HEK293 (cell line): ENCODE data around the gene C19orf47.

Source experiments
- GLI4 ChIP-seq: fragments of 450-650 bp; formaldehyde crosslinking; IDR thresholded peaks from 2 replicates; pipeline ENCODE4 v1.5.1; 2016; ENCODE audit warnings: missing biosample characterization, missing genetic modification characterization
- PRDM1 ChIP-seq: fragments of 450-650 bp; formaldehyde crosslinking; IDR thresholded peaks from 2 replicates; pipeline ENCODE4; 2016; ENCODE audit warnings: missing biosample characterization, missing genetic modification characterization
- RBAK ChIP-seq: fragments of 450-650 bp; formaldehyde crosslinking; IDR thresholded peaks from 2 replicates; pipeline ENCODE4 v1.5.1; 2016; ENCODE audit warnings: missing biosample characterization, missing genetic modification characterization
- ZBTB20 ChIP-seq: fragments of 450-650 bp; formaldehyde crosslinking; IDR thresholded peaks from 2 replicates; pipeline ENCODE4 v1.5.1; 2016; ENCODE audit warnings: missing biosample characterization, missing genetic modification characterization
- ZNF10 ChIP-seq: fragments of 450-650 bp; formaldehyde crosslinking; IDR thresholded peaks from 2 replicates; pipeline ENCODE4 v1.5.1; 2017; ENCODE audit warnings: missing biosample characterization, missing genetic modification characterization
- ZNF112 ChIP-seq: fragments of 450-650 bp; formaldehyde crosslinking; IDR thresholded peaks from 2 replicates; pipeline ENCODE4 v1.5.0; 2017; ENCODE audit warnings: missing biosample characterization, missing genetic modification characterization
- ZNF138 ChIP-seq: fragments of 450-650 bp; formaldehyde crosslinking; IDR thresholded peaks from 2 replicates; pipeline ENCODE4 v1.5.1; 2016; ENCODE audit warnings: missing biosample characterization, missing genetic modification characterization, borderline replicate concordance
- ZNF777 ChIP-seq: fragments of 450-650 bp; formaldehyde crosslinking; IDR thresholded peaks from 2 replicates; pipeline ENCODE4 v1.5.1; 2017; ENCODE audit warnings: missing biosample characterization, missing genetic modification characterization, borderline replicate concordance
- ZXDB ChIP-seq: fragments of 450-650 bp; formaldehyde crosslinking; IDR thresholded peaks from 2 replicates; pipeline ENCODE4 v1.5.1; 2016; ENCODE audit warnings: missing biosample characterization, missing genetic modification characterization
- TF ChIP-seq, protein P1 (sequence below): fragments of 450-650 bp; formaldehyde crosslinking; IDR thresholded peaks from 2 replicates; pipeline ENCODE4 v1.5.1; 2016; ENCODE audit warnings: missing biosample characterization, missing genetic modification characterization
- TF ChIP-seq, protein P2 (sequence below): fragments of 450-650 bp; formaldehyde crosslinking; optimal IDR thresholded peaks from 2 replicates; pipeline ENCODE3; 2016; ENCODE audit warnings: missing biosample characterization, mild to moderate bottlenecking, missing genetic modification characterization
- TF ChIP-seq, protein P3 (sequence below): fragments of 450-650 bp; formaldehyde crosslinking; IDR thresholded peaks from 2 replicates; pipeline ENCODE4 v1.5.1; 2017; ENCODE audit warnings: missing biosample characterization, missing genetic modification characterization

DNA sequence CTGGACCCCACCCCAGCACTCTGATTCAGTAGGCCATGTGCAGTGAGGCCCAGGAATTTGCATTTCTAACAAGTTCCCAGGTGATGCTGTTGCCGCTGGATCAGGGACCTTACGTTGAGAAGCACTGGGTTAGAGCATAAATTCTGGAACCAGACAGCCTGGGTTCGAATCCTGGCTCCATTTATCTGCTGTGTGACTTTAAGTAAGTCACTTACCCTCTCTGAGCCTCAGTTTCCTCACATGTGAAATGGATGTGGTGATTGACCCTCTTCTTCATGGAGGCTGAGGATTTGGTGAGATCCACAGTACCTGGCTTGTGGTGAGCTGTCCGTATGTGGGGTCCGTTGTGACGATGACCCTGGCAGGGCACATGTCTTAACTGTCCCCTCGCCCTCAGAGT lies 25.9 kb upstream of the C19orf47 start:
- TF ChIP-seq, protein P1, sequence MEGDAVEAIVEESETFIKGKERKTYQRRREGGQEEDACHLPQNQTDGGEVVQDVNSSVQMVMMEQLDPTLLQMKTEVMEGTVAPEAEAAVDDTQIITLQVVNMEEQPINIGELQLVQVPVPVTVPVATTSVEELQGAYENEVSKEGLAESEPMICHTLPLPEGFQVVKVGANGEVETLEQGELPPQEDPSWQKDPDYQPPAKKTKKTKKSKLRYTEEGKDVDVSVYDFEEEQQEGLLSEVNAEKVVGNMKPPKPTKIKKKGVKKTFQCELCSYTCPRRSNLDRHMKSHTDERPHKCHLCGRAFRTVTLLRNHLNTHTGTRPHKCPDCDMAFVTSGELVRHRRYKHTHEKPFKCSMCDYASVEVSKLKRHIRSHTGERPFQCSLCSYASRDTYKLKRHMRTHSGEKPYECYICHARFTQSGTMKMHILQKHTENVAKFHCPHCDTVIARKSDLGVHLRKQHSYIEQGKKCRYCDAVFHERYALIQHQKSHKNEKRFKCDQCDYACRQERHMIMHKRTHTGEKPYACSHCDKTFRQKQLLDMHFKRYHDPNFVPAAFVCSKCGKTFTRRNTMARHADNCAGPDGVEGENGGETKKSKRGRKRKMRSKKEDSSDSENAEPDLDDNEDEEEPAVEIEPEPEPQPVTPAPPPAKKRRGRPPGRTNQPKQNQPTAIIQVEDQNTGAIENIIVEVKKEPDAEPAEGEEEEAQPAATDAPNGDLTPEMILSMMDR = no peak
- TF ChIP-seq ZBTB20 (tag by site-specific recombination) (0 out of 2 replicates have a peak, but pooled peaks have one; percentile 22), ZNF112 (tag by site-specific recombination) (no peak), ZNF777 (no peak), GLI4 (tag by site-specific recombination) (no peak), RBAK (no peak), PRDM1 (no peak), ZXDB (tag by site-specific recombination) (no peak), ZNF10 (tag by site-specific recombination) (no peak), ZNF138 (tag by site-specific recombination) (no peak)
- TF ChIP-seq, protein P2, sequence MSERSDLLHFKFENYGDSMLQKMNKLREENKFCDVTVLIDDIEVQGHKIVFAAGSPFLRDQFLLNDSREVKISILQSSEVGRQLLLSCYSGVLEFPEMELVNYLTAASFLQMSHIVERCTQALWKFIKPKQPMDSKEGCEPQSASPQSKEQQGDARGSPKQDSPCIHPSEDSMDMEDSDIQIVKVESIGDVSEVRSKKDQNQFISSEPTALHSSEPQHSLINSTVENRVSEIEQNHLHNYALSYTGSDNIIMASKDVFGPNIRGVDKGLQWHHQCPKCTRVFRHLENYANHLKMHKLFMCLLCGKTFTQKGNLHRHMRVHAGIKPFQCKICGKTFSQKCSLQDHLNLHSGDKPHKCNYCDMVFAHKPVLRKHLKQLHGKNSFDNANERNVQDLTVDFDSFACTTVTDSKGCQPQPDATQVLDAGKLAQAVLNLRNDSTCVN (tag by site-specific recombination) = no peak
- TF ChIP-seq, protein P3, sequence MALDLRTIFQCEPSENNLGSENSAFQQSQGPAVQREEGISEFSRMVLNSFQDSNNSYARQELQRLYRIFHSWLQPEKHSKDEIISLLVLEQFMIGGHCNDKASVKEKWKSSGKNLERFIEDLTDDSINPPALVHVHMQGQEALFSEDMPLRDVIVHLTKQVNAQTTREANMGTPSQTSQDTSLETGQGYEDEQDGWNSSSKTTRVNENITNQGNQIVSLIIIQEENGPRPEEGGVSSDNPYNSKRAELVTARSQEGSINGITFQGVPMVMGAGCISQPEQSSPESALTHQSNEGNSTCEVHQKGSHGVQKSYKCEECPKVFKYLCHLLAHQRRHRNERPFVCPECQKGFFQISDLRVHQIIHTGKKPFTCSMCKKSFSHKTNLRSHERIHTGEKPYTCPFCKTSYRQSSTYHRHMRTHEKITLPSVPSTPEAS = no peak
